ACHN (cell line): Measurements from ENCODE around the gene TMEM198.

Experiments
- DNase-seq: peaks from one replicate; pipeline ENCODE4 v3.0.0-alpha.2; 2015
- in situ Hi-C: cut with HindIII; loops from 2 replicates; pipeline ENCODE4 v1.10.0; 2017; ENCODE audit warnings: low sequenced_read_pairs, low pct_ligation_motif_present, low pct_unique_long_range_greater_than_20kb

Gene TMEM198

GRCh38 chr2:219522111-219523030, 21.5 kb upstream of the TMEM198 start:
- peak; percentile 77 for DNase-seq
- in situ Hi-C loops: no loop called here

- DNase-seq: no peak
- in situ Hi-C loops: no loop called here
Observed at GRCh38 chr2:219523031-219523671, 20.7 kb upstream of the TMEM198 start.

- in situ Hi-C loops: no loop called here
- no peak for DNase-seq
Observed at GRCh38 chr2:219524817-219525216, 19.0 kb upstream of the TMEM198 start.

- in situ Hi-C loops: no loop called here
- no peak for DNase-seq
Observed at GRCh38 chr2:219525533-219526232, 18.1 kb upstream of the TMEM198 start.

GRCh38 chr2:219526320-219527075, 17.3 kb upstream of the TMEM198 start:
- no peak for DNase-seq
- in situ Hi-C loops: no loop called here

- in situ Hi-C loops: no loop called here
- DNase-seq: no peak
Observed at GRCh38 chr2:219527076-219527394, 16.8 kb upstream of the TMEM198 start.

GRCh38 chr2:219527472-219527871, 16.4 kb upstream of the TMEM198 start:
- in situ Hi-C loops: no loop called here
- no peak for DNase-seq

GRCh38 chr2:219530048-219530963, 13.5 kb upstream of the TMEM198 start:
- in situ Hi-C loops: no loop called here
- peak; percentile 86 for DNase-seq

- no peak for DNase-seq
- in situ Hi-C loops: no loop called here
Observed at GRCh38 chr2:219531639-219532377, 12.0 kb upstream of the TMEM198 start.

- DNase-seq: no peak
- in situ Hi-C loops: no loop called here
Observed at GRCh38 chr2:219532378-219532649, 11.5 kb upstream of the TMEM198 start.

- no peak for DNase-seq
- in situ Hi-C loops: no loop called here
Observed at GRCh38 chr2:219533930-219534661, 9.7 kb upstream of the TMEM198 start.

GRCh38 chr2:219536425-219536824, 7.4 kb upstream of the TMEM198 start:
- in situ Hi-C loops: no loop called here
- no peak for DNase-seq

- no peak for DNase-seq
- in situ Hi-C loops: no loop called here
Observed at GRCh38 chr2:219536967-219537366, 6.9 kb upstream of the TMEM198 start.

- DNase-seq: no peak
- in situ Hi-C loops: no loop called here
Observed at GRCh38 chr2:219537657-219538488, 6.0 kb upstream of the TMEM198 start.

GRCh38 chr2:219538504-219538951, 5.3 kb upstream of the TMEM198 start:
- in situ Hi-C loops: no loop called here
- DNase-seq: no peak
